Adrenal gland (tissue), 5 donors: ENCODE measurements around the gene MIF4GD.

Experiments used
- POLR2A ChIP-seq, 2 donors: fragments of 450-650 bp; IDR thresholded peaks; one replicate each; pipeline ENCODE4 v1.6.1; 2017; ENCODE audit warnings: antibody characterized with exemption in 2 of 2, mild to moderate bottlenecking in 2 of 2, moderate library complexity in 1 of 2
- TF ChIP-seq, protein P1 (sequence below), 6 experiments: fragments of 450-650 bp in 4 of 6; fragments of 200-600 bp in 2 of 6; sonication (generic) in 1 of 6; IDR thresholded peaks; 1 replicate in 5 of 6; 2 replicates in 1 of 6; pipeline versions ENCODE4 v1.5.1 to v1.8.0; 2016 to 2021; ENCODE audit warnings: antibody characterized with exemption in 6 of 6, mild to moderate bottlenecking in 2 of 6, moderate library complexity in 1 of 6
- donor health status: DM: no; HTN: no; CAD: no.

DNA sequence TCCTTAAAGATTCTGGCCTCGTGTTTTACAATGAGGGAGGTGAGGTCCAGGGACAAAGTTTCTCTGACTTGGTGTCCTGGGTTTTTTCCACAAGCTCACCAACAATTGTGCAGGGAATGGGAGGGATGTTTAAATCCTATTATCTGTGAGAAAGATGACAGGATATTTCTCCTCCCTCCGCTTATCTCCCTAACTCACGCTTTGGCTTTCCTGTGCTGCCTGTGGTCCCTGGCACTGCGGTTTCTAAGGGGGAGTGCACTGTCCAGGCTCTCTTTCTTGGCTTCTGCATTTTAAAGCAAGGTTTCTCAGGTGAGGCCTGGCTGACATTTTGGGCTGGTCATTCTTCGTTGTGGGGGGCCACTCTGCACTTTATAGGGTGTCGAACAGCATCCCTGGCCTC lies 26.0 kb downstream of the MIF4GD start:
- TF ChIP-seq, protein P1, sequence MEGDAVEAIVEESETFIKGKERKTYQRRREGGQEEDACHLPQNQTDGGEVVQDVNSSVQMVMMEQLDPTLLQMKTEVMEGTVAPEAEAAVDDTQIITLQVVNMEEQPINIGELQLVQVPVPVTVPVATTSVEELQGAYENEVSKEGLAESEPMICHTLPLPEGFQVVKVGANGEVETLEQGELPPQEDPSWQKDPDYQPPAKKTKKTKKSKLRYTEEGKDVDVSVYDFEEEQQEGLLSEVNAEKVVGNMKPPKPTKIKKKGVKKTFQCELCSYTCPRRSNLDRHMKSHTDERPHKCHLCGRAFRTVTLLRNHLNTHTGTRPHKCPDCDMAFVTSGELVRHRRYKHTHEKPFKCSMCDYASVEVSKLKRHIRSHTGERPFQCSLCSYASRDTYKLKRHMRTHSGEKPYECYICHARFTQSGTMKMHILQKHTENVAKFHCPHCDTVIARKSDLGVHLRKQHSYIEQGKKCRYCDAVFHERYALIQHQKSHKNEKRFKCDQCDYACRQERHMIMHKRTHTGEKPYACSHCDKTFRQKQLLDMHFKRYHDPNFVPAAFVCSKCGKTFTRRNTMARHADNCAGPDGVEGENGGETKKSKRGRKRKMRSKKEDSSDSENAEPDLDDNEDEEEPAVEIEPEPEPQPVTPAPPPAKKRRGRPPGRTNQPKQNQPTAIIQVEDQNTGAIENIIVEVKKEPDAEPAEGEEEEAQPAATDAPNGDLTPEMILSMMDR (IDR thresholded peaks at IDR 0.05): no peak
- TF ChIP-seq POLR2A (IDR thresholded peaks at IDR 0.05): no peak
